HEK293T (cell line): ENCODE measurements around the gene UQCRC1.

Experiments
- CTCF ChIA-PET: fragments of 350-600 bp; formaldehyde crosslinking; extraction: SDS; loops from one replicate; lab custom pipeline; 2021; ENCODE audit warnings: antibody characterized with exemption, inconsistent platforms; lab: Yijun Ruan, JAX
- POLR2A ChIA-PET: fragments of 350-600 bp; formaldehyde crosslinking; extraction: SDS; loops from one replicate; lab custom pipeline; 2020; ENCODE audit warnings: antibody characterized with exemption, inconsistent platforms; lab: Yijun Ruan, JAX
- DNase-seq: peaks from one replicate; pipeline ENCODE4 v3.0.0; 2012; ENCODE audit warnings: mixed read lengths; ENCODE audit errors: extremely low spot score
- ARNT ChIP-seq: fragments of 450-650 bp; IDR thresholded peaks from 2 replicates; pipeline ENCODE4 v1.6.1; 2017; ENCODE audit warnings: mild to moderate bottlenecking
- BHLHE40 ChIP-seq: fragments of 450-650 bp; IDR thresholded peaks from 2 replicates; pipeline ENCODE4 v1.6.1; 2016; ENCODE audit warnings: mild to moderate bottlenecking, moderate library complexity, borderline replicate concordance
- CTBP1 ChIP-seq: fragments of 450-650 bp; IDR thresholded peaks from 2 replicates; pipeline ENCODE4 v1.6.1; 2016; ENCODE audit warnings: borderline replicate concordance
- ELF4 ChIP-seq: fragments of 450-650 bp; IDR thresholded peaks from 2 replicates; pipeline ENCODE4 v1.6.1; 2017; ENCODE audit warnings: antibody characterized with exemption
- FOXA1 ChIP-seq: fragments of 450-650 bp; IDR thresholded peaks from 2 replicates; pipeline ENCODE4 v1.6.1; 2016; ENCODE audit warnings: mild to moderate bottlenecking
- FOXK2 ChIP-seq: fragments of 450-650 bp; IDR thresholded peaks from 2 replicates; pipeline ENCODE4 v1.6.1; 2016; ENCODE audit warnings: mild to moderate bottlenecking
- FOXM1 ChIP-seq: fragments of 450-650 bp; IDR thresholded peaks from 2 replicates; pipeline ENCODE4 v1.6.1; 2017; ENCODE audit warnings: mild to moderate bottlenecking, borderline replicate concordance
- HDGF ChIP-seq: fragments of 450-650 bp; IDR thresholded peaks from 2 replicates; pipeline ENCODE4 v1.6.1; 2017; ENCODE audit warnings: antibody characterized with exemption, borderline replicate concordance
- L3MBTL2 ChIP-seq: fragments of 450-650 bp; conservative IDR thresholded peaks from 2 replicates; pipeline ENCODE4 v1.6.1; 2016; ENCODE audit warnings: mild to moderate bottlenecking
- LEF1 ChIP-seq: fragments of 450-650 bp; IDR thresholded peaks from 2 replicates; pipeline ENCODE4 v1.6.1; 2017; ENCODE audit warnings: mild to moderate bottlenecking, borderline replicate concordance
- NFRKB ChIP-seq: fragments of 450-650 bp; IDR thresholded peaks from 2 replicates; pipeline ENCODE4 v1.6.1; 2016; ENCODE audit warnings: mild to moderate bottlenecking, moderate library complexity
- PKNOX1 ChIP-seq: fragments of 450-650 bp; IDR thresholded peaks from 2 replicates; pipeline ENCODE4 v1.6.1; 2016
- SP1 ChIP-seq: fragments of 450-650 bp; IDR thresholded peaks from 2 replicates; pipeline ENCODE4 v1.6.1; 2017
- SUZ12 ChIP-seq: fragments of 450-650 bp; IDR thresholded peaks from 2 replicates; pipeline ENCODE4 v1.6.1; 2016; ENCODE audit warnings: mild to moderate bottlenecking
- TARDBP ChIP-seq: fragments of 450-650 bp; IDR thresholded peaks from 2 replicates; pipeline ENCODE4 v1.6.1; 2016
- ZNF384 ChIP-seq: fragments of 450-650 bp; IDR thresholded peaks from 2 replicates; pipeline ENCODE4 v1.6.1; 2016

Gene UQCRC1

GRCh38 chr3:48588230-48588629 is 21.2 kb downstream of the UQCRC1 start:
- no peak for DNase-seq
- TF ChIP-seq BHLHE40, result no peak
- no peak for TF ChIP-seq HDGF
- CTCF ChIA-PET, result no interaction called here
- POLR2A ChIA-PET, result interaction anchor here (1.1 kb wide), 1 partner anchor 22 kb away, joined by 3 read pairs; the partner anchor contains the start of gene UQCRC1

GRCh38 chr3:48587686-48588085 is 21.8 kb downstream of the UQCRC1 start:
- no peak for DNase-seq
- TF ChIP-seq SUZ12 (no peak), L3MBTL2 (no peak), ZNF384 (no peak), ARNT (no peak), BHLHE40 (no peak), HDGF (no peak), TARDBP (no peak), CTBP1 (no peak), PKNOX1 (no peak), LEF1 (no peak), SP1 (no peak), ELF4 (no peak), FOXK2 (no peak)
- ChIA-PET POLR2A (interaction anchor here (1.1 kb wide), 1 partner anchor 22 kb away, joined by 3 read pairs; the partner anchor contains the start of gene UQCRC1), CTCF (no interaction called here)

GRCh38 chr3:48585411-48585810 is 24.0 kb downstream of the UQCRC1 start:
- ChIA-PET CTCF (no interaction called here), POLR2A (no interaction called here)
- no peak for DNase-seq
- TF ChIP-seq L3MBTL2 (no peak), CTBP1 (no peak), NFRKB (no peak), HDGF (no peak)

GRCh38 chr3:48584836-48585235 is 24.6 kb downstream of the UQCRC1 start:
- ChIA-PET POLR2A (no interaction called here), CTCF (no interaction called here)
- TF ChIP-seq HDGF (no peak), L3MBTL2 (no peak), ARNT (no peak), FOXK2 (no peak)
- no peak for DNase-seq

GRCh38 chr3:48581621-48582481 is 27.6 kb downstream of the UQCRC1 start:
- POLR2A ChIA-PET, result no interaction called here
- no peak for DNase-seq
- TF ChIP-seq FOXM1 (no peak), FOXA1 (no peak), SUZ12 (no peak), LEF1 (no peak)
- CTCF ChIA-PET, result no interaction called here

- ChIA-PET POLR2A (no interaction called here), CTCF (no interaction called here)
- DNase-seq, result no peak
- TF ChIP-seq FOXM1 (no peak), ZNF384 (no peak), FOXA1 (no peak), L3MBTL2 (no peak), SP1 (no peak), BHLHE40 (no peak), SUZ12 (no peak)
Observed at GRCh38 chr3:48576647-48577046, 32.8 kb downstream of the UQCRC1 start.

GRCh38 chr3:48575366-48575765 is 34.1 kb downstream of the UQCRC1 start:
- no peak for DNase-seq
- ChIA-PET POLR2A (no interaction called here), CTCF (no interaction called here)
- TF ChIP-seq SUZ12 (no peak), TARDBP (no peak), HDGF (no peak), CTBP1 (no peak), BHLHE40 (no peak), NFRKB (no peak), SP1 (no peak), FOXM1 (no peak), ARNT (no peak), L3MBTL2 (no peak), ZNF384 (no peak), LEF1 (no peak), PKNOX1 (no peak), FOXA1 (no peak), FOXK2 (no peak), ELF4 (no peak)
